H9 (cell line): ENCODE results near the gene PLEKHG7. TPM values are rescaled to one million over a fixed set of nuclear protein-coding genes. Genes with fewer than 3 reads are reported as not detected.

Source experiments
- DNase-seq: peaks from one replicate; pipeline ENCODE4 v3.0.0-alpha.2; 2017
- H2AFZ ChIP-seq: one replicate; pipeline ENCODE4 v1.6.1; 2013; ENCODE audit warnings: mild to moderate bottlenecking, low read length, control low read depth, moderate library complexity
- H2AK5ac ChIP-seq: 2 replicates; pipeline ENCODE4 v1.6.1; 2013; ENCODE audit warnings: low read length, control low read depth, mixed read lengths; ENCODE audit not compliant: insufficient read length
- H2BK120ac ChIP-seq: one replicate; pipeline ENCODE4 v1.6.1; 2013; ENCODE audit warnings: low read depth, mild to moderate bottlenecking, low read length, control low read depth, inconsistent platforms; ENCODE audit not compliant: poor library complexity, severe bottlenecking
- H2BK12ac ChIP-seq: 2 replicates; pipeline ENCODE4 v1.6.1; 2013; ENCODE audit warnings: low read length, control low read depth, mixed read lengths, low read depth; ENCODE audit not compliant: insufficient read length
- H2BK15ac ChIP-seq: 2 replicates; pipeline ENCODE4 v1.6.1; 2013; ENCODE audit warnings: low read depth, low read length, control low read depth
- H2BK20ac ChIP-seq: one replicate; pipeline ENCODE4 v1.6.1; 2013; ENCODE audit warnings: low read depth, mild to moderate bottlenecking, low read length, control low read depth, inconsistent platforms; ENCODE audit not compliant: poor library complexity, severe bottlenecking
- H2BK5ac ChIP-seq: 2 replicates; pipeline ENCODE4 v1.6.1; 2013; ENCODE audit warnings: low read length, control low read depth, mixed read lengths; ENCODE audit not compliant: insufficient read length
- H3K14ac ChIP-seq: 2 replicates; pipeline ENCODE4 v1.6.1; 2013; ENCODE audit warnings: low read length, control low read depth; ENCODE audit not compliant: insufficient read depth
- H3K18ac ChIP-seq: 2 replicates; pipeline ENCODE4 v1.6.1; 2013; ENCODE audit warnings: low read depth, mild to moderate bottlenecking, mixed read lengths, low read length, control low read depth; ENCODE audit not compliant: insufficient read length
- H3K23ac ChIP-seq: 2 replicates; pipeline ENCODE4 v1.6.1; 2013; ENCODE audit warnings: low read length, control low read depth, mixed read lengths, low read depth; ENCODE audit not compliant: insufficient read length
- H3K23me2 ChIP-seq: 2 replicates; pipeline ENCODE4 v1.6.1; 2013; ENCODE audit warnings: low read depth, mild to moderate bottlenecking, mixed read lengths, low read length, control low read depth; ENCODE audit not compliant: insufficient read length, poor library complexity, severe bottlenecking
- H3K27ac ChIP-seq: 2 replicates; pipeline ENCODE4 v1.5.1; 2013; ENCODE audit warnings: low read length, control low read depth, mixed read lengths, low read depth; ENCODE audit not compliant: insufficient read length
- H3K27me3 ChIP-seq: 2 replicates; pipeline ENCODE4 v1.6.1; 2013; ENCODE audit warnings: low read length, control low read depth, inconsistent platforms; ENCODE audit not compliant: insufficient read depth
- H3K4ac ChIP-seq: 2 replicates; pipeline ENCODE4 v1.6.1; 2013; ENCODE audit warnings: low read depth, mild to moderate bottlenecking, control low read depth, inconsistent platforms, low read length, moderate library complexity
- H3K4me1 ChIP-seq: 2 replicates; pipeline ENCODE4 v1.6.1; 2013; ENCODE audit warnings: low read length, control low read depth, inconsistent platforms; ENCODE audit not compliant: insufficient read depth
- H3K4me2 ChIP-seq: 2 replicates; pipeline ENCODE4 v1.6.1; 2013; ENCODE audit warnings: low read length, control low read depth, mixed read lengths; ENCODE audit not compliant: insufficient read length, insufficient read depth
- H3K56ac ChIP-seq: 2 replicates; pipeline ENCODE4 v1.6.1; 2013; ENCODE audit warnings: low read depth, mild to moderate bottlenecking, mixed read lengths, low read length, control low read depth; ENCODE audit not compliant: insufficient read length
- H3K79me1 ChIP-seq: 2 replicates; pipeline ENCODE4 v1.6.1; 2013; ENCODE audit warnings: low read depth, mild to moderate bottlenecking, moderate library complexity, low read length, control low read depth, inconsistent platforms; ENCODE audit not compliant: insufficient read depth, poor library complexity, severe bottlenecking
- H3K79me2 ChIP-seq: 2 replicates; pipeline ENCODE4 v1.6.1; 2013; ENCODE audit warnings: low read length, control low read depth, inconsistent platforms; ENCODE audit not compliant: insufficient read depth
- H3K9ac ChIP-seq: 2 replicates; pipeline ENCODE4 v1.6.1; 2013; ENCODE audit warnings: low read length, control low read depth, mixed read lengths; ENCODE audit not compliant: insufficient read length; ENCODE audit errors: extremely low read depth
- H3K9me3 ChIP-seq: one replicate; pipeline ENCODE4 v1.6.1; 2013; ENCODE audit warnings: low read depth, low read length, inconsistent platforms; ENCODE audit not compliant: control insufficient read depth
- H3T11ph ChIP-seq: one replicate; pipeline ENCODE4 v1.6.1; 2013; ENCODE audit warnings: mild to moderate bottlenecking, low read length, control low read depth, inconsistent platforms
- H4K20me1 ChIP-seq: one replicate; pipeline ENCODE4 v1.6.1; 2013; ENCODE audit not compliant: control insufficient read depth, insufficient read length, insufficient read depth
- H4K5ac ChIP-seq: 2 replicates; pipeline ENCODE4 v1.6.1; 2013; ENCODE audit warnings: low read depth, mild to moderate bottlenecking, mixed read lengths, low read length, control low read depth; ENCODE audit not compliant: insufficient read length
- H4K8ac ChIP-seq: replicated peaks from 2 replicates; pipeline ENCODE4 v1.6.1; 2013; ENCODE audit warnings: low read length, control low read depth, mixed read lengths, low read depth; ENCODE audit not compliant: insufficient read length
- H4K91ac ChIP-seq: 2 replicates; pipeline ENCODE4 v1.6.1; 2013; ENCODE audit warnings: low read depth, mild to moderate bottlenecking, moderate library complexity, mixed read lengths, low read length, control low read depth; ENCODE audit not compliant: insufficient read length
- H3K27ac Mint-ChIP-seq, 3 experiments: 2 replicates in 2 of 3; 3 replicates in 1 of 3; pipeline ENCODE4 v1.8.0; 2020 to 2021; ENCODE audit warnings: mixed read lengths in 3 of 3, mild to moderate bottlenecking in 1 of 3, moderate library complexity in 1 of 3
- H3K27me3 Mint-ChIP-seq: 2 replicates; pipeline ENCODE4 v1.8.0; 2021; ENCODE audit warnings: low read depth, mild to moderate bottlenecking, moderate library complexity, mixed read lengths
- H3K36me3 Mint-ChIP-seq, 3 experiments: 2 replicates in 2 of 3; 3 replicates in 1 of 3; pipeline ENCODE4 v1.8.0; 2020 to 2021; ENCODE audit warnings: low read depth in 3 of 3, mixed read lengths in 3 of 3; ENCODE audit not compliant: insufficient read depth in 1 of 3
- H3K4me1 Mint-ChIP-seq, 2 experiments: 2 replicates each; pipeline ENCODE4 v1.8.0; 2020; ENCODE audit warnings: mixed read lengths in 2 of 2
- H3K4me3 Mint-ChIP-seq, 2 experiments: 2 replicates in 1 of 2; 3 replicates in 1 of 2; pipeline ENCODE4 v1.8.0; 2020 to 2021; ENCODE audit warnings: mild to moderate bottlenecking in 2 of 2, mixed read lengths in 2 of 2, moderate library complexity in 1 of 2
- H3K9me3 Mint-ChIP-seq, 2 experiments: 2 replicates in 1 of 2; 3 replicates in 1 of 2; pipeline ENCODE4 v1.8.0; 2020; ENCODE audit warnings: mild to moderate bottlenecking in 2 of 2, mixed read lengths in 2 of 2, moderate library complexity in 1 of 2
- WGBS: extraction: QIAGEN DNeasy Blood & Tissue Kit; methylation state at CpG from one replicate; pipeline ENCODE4 v1.1.7; 2013; ENCODE audit warnings: missing lambda C conversion rate, low lambda C conversion rate, mixed read lengths; ENCODE audit not compliant: insufficient read length; ENCODE audit errors: extremely low coverage; 5-methylcytosine and 5-hydroxymethylcytosine counted together
- total RNA-seq: library from RNA; stranded (reverse); gene quantifications from 2 replicates; pipeline ENCODE4 v1.2.1, GENCODE V29; 2021
- TF ChIP-seq, protein P1 (sequence below): fragments of 200-600 bp; sonication (generic); conservative IDR thresholded peaks from 3 replicates; pipeline ENCODE4 v1.8.0; 2021; ENCODE audit warnings: antibody characterized with exemption, mild to moderate bottlenecking

The PLEKHG7 gene
- total RNA-seq, 1 experiment from 2014 or later: not detected

DNA sequence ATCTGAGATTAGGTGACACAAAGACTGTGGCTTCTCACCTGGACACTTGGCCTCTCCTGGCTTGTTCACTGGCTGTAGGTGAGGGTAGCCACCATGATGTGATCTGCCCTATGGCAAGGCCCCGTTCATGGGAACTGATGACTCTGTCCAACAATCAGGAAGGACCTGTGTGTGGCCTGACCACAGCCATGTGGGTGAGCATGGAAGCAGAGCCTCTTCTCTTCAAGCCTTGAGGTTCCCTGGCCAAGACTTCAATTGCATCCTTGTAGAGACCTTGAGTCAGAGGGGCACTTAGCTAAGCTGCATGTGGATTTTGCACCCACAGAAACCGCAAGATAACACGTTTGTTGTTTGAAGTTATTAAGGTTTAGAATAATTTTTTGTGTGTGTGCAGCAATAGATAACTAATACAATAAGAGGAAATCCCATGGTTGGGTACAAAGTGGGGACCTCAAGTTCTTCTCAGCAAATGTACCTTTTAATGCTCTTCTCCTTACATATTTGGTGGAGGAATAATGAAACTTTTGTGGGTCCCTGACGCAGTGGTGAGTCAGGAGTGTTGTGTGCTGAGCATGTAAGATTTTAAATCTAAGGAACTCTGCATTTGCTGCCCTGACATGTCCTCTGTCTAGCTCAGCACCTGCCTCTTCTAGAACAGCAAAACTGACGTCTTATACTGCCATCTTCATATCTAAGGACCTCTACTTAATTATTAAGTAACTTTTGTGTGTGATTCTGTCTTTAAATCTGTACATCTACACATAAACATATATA is 27.5 kb upstream of the PLEKHG7 start:
- TF ChIP-seq, protein P1, sequence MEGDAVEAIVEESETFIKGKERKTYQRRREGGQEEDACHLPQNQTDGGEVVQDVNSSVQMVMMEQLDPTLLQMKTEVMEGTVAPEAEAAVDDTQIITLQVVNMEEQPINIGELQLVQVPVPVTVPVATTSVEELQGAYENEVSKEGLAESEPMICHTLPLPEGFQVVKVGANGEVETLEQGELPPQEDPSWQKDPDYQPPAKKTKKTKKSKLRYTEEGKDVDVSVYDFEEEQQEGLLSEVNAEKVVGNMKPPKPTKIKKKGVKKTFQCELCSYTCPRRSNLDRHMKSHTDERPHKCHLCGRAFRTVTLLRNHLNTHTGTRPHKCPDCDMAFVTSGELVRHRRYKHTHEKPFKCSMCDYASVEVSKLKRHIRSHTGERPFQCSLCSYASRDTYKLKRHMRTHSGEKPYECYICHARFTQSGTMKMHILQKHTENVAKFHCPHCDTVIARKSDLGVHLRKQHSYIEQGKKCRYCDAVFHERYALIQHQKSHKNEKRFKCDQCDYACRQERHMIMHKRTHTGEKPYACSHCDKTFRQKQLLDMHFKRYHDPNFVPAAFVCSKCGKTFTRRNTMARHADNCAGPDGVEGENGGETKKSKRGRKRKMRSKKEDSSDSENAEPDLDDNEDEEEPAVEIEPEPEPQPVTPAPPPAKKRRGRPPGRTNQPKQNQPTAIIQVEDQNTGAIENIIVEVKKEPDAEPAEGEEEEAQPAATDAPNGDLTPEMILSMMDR: no peak
- Histone ChIP-seq H4K5ac (no peak overlapping the region), H3K27me3 (no peaks in the 10 kb centered on the region), H2BK20ac (no peak overlapping the region), H3K23me2 (no peaks in the 10 kb centered on the region), H3K9me3 (no peaks in the 10 kb centered on the region), H2BK5ac (no peak overlapping the region), H3K18ac (no peak overlapping the region), H3K4me2 (no peak overlapping the region), H3K4me1 (no peaks in the 10 kb centered on the region), H4K20me1 (no peaks in the 10 kb centered on the region), H4K91ac (no peak overlapping the region), H4K8ac (no peak overlapping the region), H3K9ac (no peak overlapping the region), H3K27ac (no peak overlapping the region), H3K79me2 (no peaks in the 10 kb centered on the region), H3K56ac (no peak overlapping the region), H3K79me1 (no peaks in the 10 kb centered on the region), H3K23ac (no peak overlapping the region), H3T11ph (no peak overlapping the region), H2BK15ac (no peak overlapping the region), H2AFZ (no peak overlapping the region), H2BK12ac (no peak overlapping the region), H3K14ac (no peak overlapping the region), H2BK120ac (no peak overlapping the region), H3K4ac (no peak overlapping the region), H2AK5ac (no peak overlapping the region)
- no peak overlapping the region for H3K27ac Mint-ChIP-seq
- H3K4me3 Mint-ChIP-seq: no peak overlapping the region
- no peaks in the 10 kb centered on the region; the same call in 1 of the 2 replicates for H3K27me3 Mint-ChIP-seq
- no CpG with 5 or more reads among the region's 5 CpGs for WGBS
- H3K36me3 Mint-ChIP-seq: no peaks in the 10 kb centered on the region
- H3K4me1 Mint-ChIP-seq: no peaks in the 10 kb centered on the region
- H3K9me3 Mint-ChIP-seq: peaks cover 5 to 6% of the 10 kb centered on the region in 2 experiments; a peak in 4 of 5 replicates
- no peak for DNase-seq
